SK-N-SH (cell line): ENCODE measurements around the gene ABLIM1. TPM values are rescaled to one million over a fixed set of nuclear protein-coding genes. Genes with fewer than 3 reads are reported as not detected.

Experiments used
- CTCF ChIA-PET: fragments of 300-600, 350-600 bp; formaldehyde crosslinking; extraction: SDS; loops from one replicate; lab custom pipeline; 2021; lab: Yijun Ruan, JAX
- POLR2A ChIA-PET: fragments of 350-600 bp; sonication (Branson Sonifier 250); formaldehyde crosslinking; extraction: SDS; loops from one replicate; lab custom pipeline; 2020; ENCODE audit warnings: antibody characterized with exemption, inconsistent platforms; lab: Yijun Ruan, JAX
- DNase-seq: peaks from one replicate; pipeline ENCODE4 v3.0.0; 2012
- H2AFZ ChIP-seq: fragments of 200-600 bp; sonication (generic); 2 replicates; pipeline ENCODE4 v1.8.1; 2016; ENCODE audit warnings: antibody characterized with exemption, mild to moderate bottlenecking, low read depth
- H3F3A ChIP-seq: fragments of 200-600 bp; sonication (generic); replicated peaks from 2 replicates; pipeline ENCODE3; 2016; ENCODE audit warnings: antibody characterized with exemption, mild to moderate bottlenecking; ENCODE audit not compliant: insufficient read depth
- H3K27ac ChIP-seq, 2 experiments: fragments of 200-500 bp in 1 of 2; fragments of 200-600 bp in 1 of 2; sonication (Bioruptor generic) in 1 of 2; sonication (generic), shearing (Covaris generic) in 1 of 2; 2 replicates each; pipeline versions ENCODE4 v1.5.1 to v1.6.1; 2014 to 2016; ENCODE audit warnings: low read depth in 2 of 2, inconsistent platforms in 1 of 2, low read length in 1 of 2, mild to moderate bottlenecking in 1 of 2, mixed read lengths in 1 of 2
- H3K27me3 ChIP-seq: fragments of 200-600 bp; sonication (generic), shearing (Covaris generic); 2 replicates; pipeline ENCODE4 v1.6.1; 2016; ENCODE audit warnings: mixed run types; ENCODE audit not compliant: insufficient read depth
- H3K36me3 ChIP-seq, 2 experiments: fragments of 200-500 bp in 1 of 2; fragments of 200-600 bp in 1 of 2; sonication (Bioruptor generic) in 1 of 2; sonication (generic) in 1 of 2; replicated peaks in 1 of 2; 2 replicates each; pipeline versions ENCODE3 to v1.5.1; 2014 to 2016; ENCODE audit warnings: low read length in 1 of 2, mild to moderate bottlenecking in 1 of 2; ENCODE audit not compliant: insufficient read depth in 2 of 2, control insufficient read depth in 1 of 2
- H3K4me1 ChIP-seq, 2 experiments: fragments of 200-500 bp in 1 of 2; fragments of 200-600 bp in 1 of 2; sonication (Bioruptor generic) in 1 of 2; sonication (generic), shearing (Covaris generic) in 1 of 2; 2 replicates each; pipeline versions ENCODE4 v1.5.1 to v1.6.1; 2014 to 2016; ENCODE audit warnings: low read depth in 1 of 2, low read length in 1 of 2, mixed run types in 1 of 2; ENCODE audit not compliant: insufficient read depth in 2 of 2, control insufficient read depth in 1 of 2
- H3K4me2 ChIP-seq: fragments of 200-600 bp; sonication (generic), shearing (Covaris generic); 2 replicates; pipeline ENCODE4 v1.6.1; 2017; ENCODE audit warnings: mixed run types
- H3K4me3 ChIP-seq, 2 experiments: fragments of 200-500 bp in 1 of 2; fragments of 200-600 bp in 1 of 2; sonication (Bioruptor generic) in 1 of 2; sonication (generic), shearing (Covaris generic) in 1 of 2; 2 replicates each; pipeline versions ENCODE4 v1.5.1 to v1.8.1; 2014 to 2016; ENCODE audit warnings: low read depth in 2 of 2, inconsistent platforms in 1 of 2, low read length in 1 of 2, mild to moderate bottlenecking in 1 of 2, mixed read lengths in 1 of 2, moderate library complexity in 1 of 2
- H3K79me2 ChIP-seq: fragments of 200-600 bp; sonication (generic); 2 replicates; pipeline ENCODE4 v1.8.1; 2017; ENCODE audit warnings: mild to moderate bottlenecking; ENCODE audit not compliant: insufficient read depth
- H3K9ac ChIP-seq: fragments of 200-600 bp; sonication (generic); 2 replicates; pipeline ENCODE4 v1.6.1; 2017; ENCODE audit warnings: mixed run types
- H3K9me2 ChIP-seq: fragments of 200-600 bp; sonication (generic); 2 replicates; pipeline ENCODE4 v1.6.1; 2017; ENCODE audit warnings: mixed run types
- H3K9me3 ChIP-seq: fragments of 200-600 bp; sonication (generic); 2 replicates; pipeline ENCODE4 v1.6.1; 2017; ENCODE audit warnings: mixed run types, mild to moderate bottlenecking, moderate library complexity
- H4K20me1 ChIP-seq: fragments of 200-600 bp; sonication (generic); 2 replicates; pipeline ENCODE4 v1.6.1; 2017; ENCODE audit warnings: mild to moderate bottlenecking, mixed run types; ENCODE audit not compliant: insufficient read depth
- ELF1 ChIP-seq: IDR thresholded peaks from 2 replicates; pipeline ENCODE4 v1.4.0; 2012
- EP300 ChIP-seq, 2 experiments: IDR thresholded peaks; 2 replicates each; pipeline versions ENCODE4 v1.4.0 to v1.6.1; 2012; ENCODE audit warnings: borderline replicate concordance in 1 of 2, low read depth in 1 of 2, low read length in 1 of 2
- EZH2phosphoT487 ChIP-seq: fragments of 200-600 bp; sonication (generic); IDR thresholded peaks from 2 replicates; pipeline ENCODE4 v1.6.1; 2017; ENCODE audit warnings: low read depth, mixed run types, mild to moderate bottlenecking, antibody characterized with exemption, moderate library complexity, borderline replicate concordance
- FOSL2 ChIP-seq: IDR thresholded peaks from 2 replicates; pipeline ENCODE4 v1.4.0; 2012; ENCODE audit warnings: low read depth, mild to moderate bottlenecking, moderate library complexity, borderline replicate concordance
- FOXJ3 ChIP-seq: sonication (generic); formaldehyde crosslinking; IDR thresholded peaks from 2 replicates; pipeline ENCODE4 v1.5.1; 2020; ENCODE audit warnings: mild to moderate bottlenecking, missing genetic modification reagents
- FOXM1 ChIP-seq: IDR thresholded peaks from 2 replicates; pipeline ENCODE4 v1.4.0; 2012; ENCODE audit warnings: low read depth, mild to moderate bottlenecking
- JUND ChIP-seq: IDR thresholded peaks from 2 replicates; pipeline ENCODE4 v1.4.0; 2012
- MAX ChIP-seq: IDR thresholded peaks from 2 replicates; pipeline ENCODE4 v1.4.0; 2012; ENCODE audit warnings: low read depth
- MEF2A ChIP-seq: IDR thresholded peaks from 2 replicates; pipeline ENCODE4 v1.4.0; 2012; ENCODE audit warnings: low read depth, borderline replicate concordance
- NRF1 ChIP-seq: IDR thresholded peaks from 2 replicates; pipeline ENCODE4 v1.6.1; 2012; ENCODE audit warnings: low read depth, mild to moderate bottlenecking, low read length
- POLR2AphosphoS5 ChIP-seq: IDR thresholded peaks from 2 replicates; pipeline ENCODE4 v1.6.1; 2012; ENCODE audit warnings: low read depth, low read length
- RAD21 ChIP-seq: IDR thresholded peaks from 2 replicates; pipeline ENCODE4 v1.6.1; 2012; ENCODE audit warnings: mild to moderate bottlenecking, low read length
- RCOR1 ChIP-seq: fragments of 150-350 bp; IDR thresholded peaks from 2 replicates; pipeline ENCODE4 v1.6.1; 2017; ENCODE audit warnings: antibody characterized with exemption, low read length
- RFX5 ChIP-seq: IDR thresholded peaks from 2 replicates; pipeline ENCODE4 v1.6.1; 2012; ENCODE audit warnings: mild to moderate bottlenecking, improper control_type of control experiment, low read length
- RXRA ChIP-seq: IDR thresholded peaks from 2 replicates; pipeline ENCODE4 v1.4.0; 2012; ENCODE audit warnings: low read depth, mild to moderate bottlenecking, borderline replicate concordance
- SIN3A ChIP-seq: IDR thresholded peaks from 2 replicates; pipeline ENCODE4 v1.6.1; 2012; ENCODE audit warnings: low read depth, mild to moderate bottlenecking, low read length, moderate library complexity, borderline replicate concordance
- TAF1 ChIP-seq: IDR thresholded peaks from 2 replicates; pipeline ENCODE4 v1.6.1; 2012; ENCODE audit warnings: low read depth, mild to moderate bottlenecking, low read length, moderate library complexity, borderline replicate concordance
- TEAD4 ChIP-seq: IDR thresholded peaks from 2 replicates; pipeline ENCODE4 v1.4.0; 2012; ENCODE audit warnings: mild to moderate bottlenecking, borderline replicate concordance; ENCODE audit not compliant: insufficient read depth
- USF1 ChIP-seq: IDR thresholded peaks from 2 replicates; pipeline ENCODE4 v1.4.0; 2012; ENCODE audit warnings: low read depth, borderline replicate concordance
- YY1 ChIP-seq: IDR thresholded peaks from 2 replicates; pipeline ENCODE4 v1.4.0; 2012; ENCODE audit warnings: low read depth, mild to moderate bottlenecking
- WGBS: methylation state at CpG from one replicate; pipeline ENCODE4 v1.1.6; 2017; ENCODE audit warnings: low lambda C conversion rate; 5-methylcytosine and 5-hydroxymethylcytosine counted together
- polyA plus RNA-seq, 3 experiments: library from polyadenylated mRNA; depleted of rRNA; stranded (reverse); fragments of >200 nt; gene quantifications; 2 replicates each; pipeline ENCODE4 v1.2.3, GENCODE V29; 2012
- TF ChIP-seq, protein P1 (sequence below): IDR thresholded peaks from 2 replicates; pipeline ENCODE4; 2012
- TF ChIP-seq, protein P2 (sequence below): IDR thresholded peaks from 2 replicates; pipeline ENCODE4 v1.4.0; 2012; ENCODE audit warnings: low read depth, borderline replicate concordance

The ABLIM1 gene
- polyA plus RNA-seq (2012; rRNA removed), result 16.1 and 24.9 TPM in 2 replicates
- polyA plus RNA-seq (2012; cell fraction: cytosol; rRNA removed), result 13.0 and 19.7 TPM in 2 replicates
- polyA plus RNA-seq (2012; cell fraction: nucleus; rRNA removed), result 21.3 and 27.5 TPM in 2 replicates

GRCh38 chr10:114658175-114658574 is at the start of gene ABLIM1:
Gene ABLIM1 (minus strand): TSS chr10:114658275. CDS start chr10:114658200, 75 bp downstream.
- Histone ChIP-seq H3K27ac (no peak within 1 kb of the TSS), H3K27me3 (no peaks in the 10 kb centered on the region), H3K9me3 (no peaks in the 10 kb centered on the region), H3K79me2 (no peaks in the 10 kb centered on the region), H4K20me1 (no peaks in the 10 kb centered on the region), H3K4me1 (peaks cover 3 to 20% of the 10 kb centered on the region in 2 experiments; a peak in 2 of 4 replicates), H3F3A (no peaks in the 10 kb centered on the region), H3K4me3 (no peak within 1 kb of the TSS; a peak in 1 of 4 replicates), H3K36me3 (no peaks in the 10 kb centered on the region), H3K9me2 (no peaks in the 10 kb centered on the region), H2AFZ (no peak within 1 kb of the TSS), H3K9ac (no peak within 1 kb of the TSS), H3K4me2 (no peak within 1 kb of the TSS)
- ChIA-PET POLR2A (no interaction called here), CTCF (interaction anchor here (1.0 kb wide), 1 partner anchor 128 kb away, joined by 3 read pairs; no protein-coding TSS in a partner anchor)
- DNase-seq, result no peak
- 85% methylated on average over 2 of the region's 2 CpGs for WGBS
- TF ChIP-seq NRF1, result no peak
- no peak for TF ChIP-seq FOXM1
- no peak for TF ChIP-seq EZH2phosphoT487
- no peak for TF ChIP-seq ELF1
- TF ChIP-seq FOSL2, result no peak
- no peak for TF ChIP-seq RXRA
- TF ChIP-seq FOXJ3 (CRISPR knock-in tag), result no peak
- TF ChIP-seq USF1, result no peak
- TF ChIP-seq MEF2A, result no peak
- TF ChIP-seq RAD21, result no peak
- TF ChIP-seq JUND, result no peak
- TF ChIP-seq, protein P1, sequence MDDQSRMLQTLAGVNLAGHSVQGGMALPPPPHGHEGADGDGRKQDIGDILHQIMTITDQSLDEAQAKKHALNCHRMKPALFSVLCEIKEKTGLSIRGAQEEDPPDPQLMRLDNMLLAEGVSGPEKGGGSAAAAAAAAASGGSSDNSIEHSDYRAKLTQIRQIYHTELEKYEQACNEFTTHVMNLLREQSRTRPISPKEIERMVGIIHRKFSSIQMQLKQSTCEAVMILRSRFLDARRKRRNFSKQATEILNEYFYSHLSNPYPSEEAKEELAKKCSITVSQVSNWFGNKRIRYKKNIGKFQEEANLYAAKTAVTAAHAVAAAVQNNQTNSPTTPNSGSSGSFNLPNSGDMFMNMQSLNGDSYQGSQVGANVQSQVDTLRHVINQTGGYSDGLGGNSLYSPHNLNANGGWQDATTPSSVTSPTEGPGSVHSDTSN, result no peak
- TF ChIP-seq MAX, result no peak
- TF ChIP-seq POLR2AphosphoS5, result no peak

GRCh38 chr10:114706458-114707055 is 48.5 kb upstream of the ABLIM1 start:
- Histone ChIP-seq H3K27ac (no peak overlapping the region), H3K36me3 (peaks cover 0 to 3% of the 10 kb centered on the region in 2 experiments), H2AFZ (no peak overlapping the region), H3K79me2 (0 out of 2 replicates have a peak, but pooled peaks cover 2% of the 10 kb centered on the region), H3K9ac (no peak overlapping the region), H3K4me2 (no peak overlapping the region), H3K9me2 (no peaks in the 10 kb centered on the region), H3K4me3 (no peak overlapping the region), H4K20me1 (no peaks in the 10 kb centered on the region), H3K9me3 (no peaks in the 10 kb centered on the region), H3K4me1 (peaks cover 0 to 10% of the 10 kb centered on the region in 2 experiments; a peak in 1 of 4 replicates), H3K27me3 (no peaks in the 10 kb centered on the region), H3F3A (peaks cover 16% of the 10 kb centered on the region)
- WGBS, result 85% methylated on average over 4 of the region's 4 CpGs
- TF ChIP-seq SIN3A, result no peak
- no peak for TF ChIP-seq ELF1
- no peak for TF ChIP-seq RAD21
- no peak for TF ChIP-seq TAF1
- TF ChIP-seq RFX5, result no peak
- TF ChIP-seq YY1, result no peak
- TF ChIP-seq EZH2phosphoT487, result no peak
- no peak for TF ChIP-seq MEF2A
- no peak for TF ChIP-seq EP300 (IDR thresholded peaks at IDR 0.05; ENCODE audit: borderline replicate concordance in 1 of 2, low read depth in 1 of 2, low read length in 1 of 2)
- no peak for TF ChIP-seq JUND
- TF ChIP-seq, protein P2, sequence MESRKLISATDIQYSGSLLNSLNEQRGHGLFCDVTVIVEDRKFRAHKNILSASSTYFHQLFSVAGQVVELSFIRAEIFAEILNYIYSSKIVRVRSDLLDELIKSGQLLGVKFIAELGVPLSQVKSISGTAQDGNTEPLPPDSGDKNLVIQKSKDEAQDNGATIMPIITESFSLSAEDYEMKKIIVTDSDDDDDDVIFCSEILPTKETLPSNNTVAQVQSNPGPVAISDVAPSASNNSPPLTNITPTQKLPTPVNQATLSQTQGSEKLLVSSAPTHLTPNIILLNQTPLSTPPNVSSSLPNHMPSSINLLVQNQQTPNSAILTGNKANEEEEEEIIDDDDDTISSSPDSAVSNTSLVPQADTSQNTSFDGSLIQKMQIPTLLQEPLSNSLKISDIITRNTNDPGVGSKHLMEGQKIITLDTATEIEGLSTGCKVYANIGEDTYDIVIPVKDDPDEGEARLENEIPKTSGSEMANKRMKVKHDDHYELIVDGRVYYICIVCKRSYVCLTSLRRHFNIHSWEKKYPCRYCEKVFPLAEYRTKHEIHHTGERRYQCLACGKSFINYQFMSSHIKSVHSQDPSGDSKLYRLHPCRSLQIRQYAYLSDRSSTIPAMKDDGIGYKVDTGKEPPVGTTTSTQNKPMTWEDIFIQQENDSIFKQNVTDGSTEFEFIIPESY, result no peak
- no peak for TF ChIP-seq USF1
- no peak for TF ChIP-seq FOSL2
- no peak for TF ChIP-seq TEAD4
- no peak for TF ChIP-seq RCOR1
- DNase-seq, result no peak
- POLR2A ChIA-PET, result no interaction called here
- CTCF ChIA-PET, result no interaction called here
